H9 (cell line): ENCODE measurements around the gene ADRM1. TPM values are rescaled to one million over a fixed set of nuclear protein-coding genes. Genes with fewer than 3 reads are reported as not detected.

Source experiments
- DNase-seq: peaks from one replicate; pipeline ENCODE4 v3.0.0-alpha.2; 2017
- H2AFZ ChIP-seq: one replicate; pipeline ENCODE4 v1.6.1; 2013; ENCODE audit warnings: mild to moderate bottlenecking, low read length, control low read depth, moderate library complexity
- H2AK5ac ChIP-seq: 2 replicates; pipeline ENCODE4 v1.6.1; 2013; ENCODE audit warnings: low read length, control low read depth, mixed read lengths; ENCODE audit not compliant: insufficient read length
- H2BK120ac ChIP-seq: one replicate; pipeline ENCODE4 v1.6.1; 2013; ENCODE audit warnings: low read depth, mild to moderate bottlenecking, low read length, control low read depth, inconsistent platforms; ENCODE audit not compliant: poor library complexity, severe bottlenecking
- H2BK12ac ChIP-seq: 2 replicates; pipeline ENCODE4 v1.6.1; 2013; ENCODE audit warnings: low read length, control low read depth, mixed read lengths, low read depth; ENCODE audit not compliant: insufficient read length
- H2BK15ac ChIP-seq: 2 replicates; pipeline ENCODE4 v1.6.1; 2013; ENCODE audit warnings: low read depth, low read length, control low read depth
- H2BK20ac ChIP-seq: one replicate; pipeline ENCODE4 v1.6.1; 2013; ENCODE audit warnings: low read depth, mild to moderate bottlenecking, low read length, control low read depth, inconsistent platforms; ENCODE audit not compliant: poor library complexity, severe bottlenecking
- H2BK5ac ChIP-seq: 2 replicates; pipeline ENCODE4 v1.6.1; 2013; ENCODE audit warnings: low read length, control low read depth, mixed read lengths; ENCODE audit not compliant: insufficient read length
- H3K14ac ChIP-seq: 2 replicates; pipeline ENCODE4 v1.6.1; 2013; ENCODE audit warnings: low read length, control low read depth; ENCODE audit not compliant: insufficient read depth
- H3K18ac ChIP-seq: 2 replicates; pipeline ENCODE4 v1.6.1; 2013; ENCODE audit warnings: low read depth, mild to moderate bottlenecking, mixed read lengths, low read length, control low read depth; ENCODE audit not compliant: insufficient read length
- H3K23ac ChIP-seq: 2 replicates; pipeline ENCODE4 v1.6.1; 2013; ENCODE audit warnings: low read length, control low read depth, mixed read lengths, low read depth; ENCODE audit not compliant: insufficient read length
- H3K23me2 ChIP-seq: 2 replicates; pipeline ENCODE4 v1.6.1; 2013; ENCODE audit warnings: low read depth, mild to moderate bottlenecking, mixed read lengths, low read length, control low read depth; ENCODE audit not compliant: insufficient read length, poor library complexity, severe bottlenecking
- H3K27ac ChIP-seq: 2 replicates; pipeline ENCODE4 v1.5.1; 2013; ENCODE audit warnings: low read length, control low read depth, mixed read lengths, low read depth; ENCODE audit not compliant: insufficient read length
- H3K27me3 ChIP-seq: 2 replicates; pipeline ENCODE4 v1.6.1; 2013; ENCODE audit warnings: low read length, control low read depth, inconsistent platforms; ENCODE audit not compliant: insufficient read depth
- H3K4ac ChIP-seq: 2 replicates; pipeline ENCODE4 v1.6.1; 2013; ENCODE audit warnings: low read depth, mild to moderate bottlenecking, control low read depth, inconsistent platforms, low read length, moderate library complexity
- H3K4me1 ChIP-seq: 2 replicates; pipeline ENCODE4 v1.6.1; 2013; ENCODE audit warnings: low read length, control low read depth, inconsistent platforms; ENCODE audit not compliant: insufficient read depth
- H3K4me2 ChIP-seq: 2 replicates; pipeline ENCODE4 v1.6.1; 2013; ENCODE audit warnings: low read length, control low read depth, mixed read lengths; ENCODE audit not compliant: insufficient read length, insufficient read depth
- H3K56ac ChIP-seq: 2 replicates; pipeline ENCODE4 v1.6.1; 2013; ENCODE audit warnings: low read depth, mild to moderate bottlenecking, mixed read lengths, low read length, control low read depth; ENCODE audit not compliant: insufficient read length
- H3K79me1 ChIP-seq: 2 replicates; pipeline ENCODE4 v1.6.1; 2013; ENCODE audit warnings: low read depth, mild to moderate bottlenecking, moderate library complexity, low read length, control low read depth, inconsistent platforms; ENCODE audit not compliant: insufficient read depth, poor library complexity, severe bottlenecking
- H3K79me2 ChIP-seq: 2 replicates; pipeline ENCODE4 v1.6.1; 2013; ENCODE audit warnings: low read length, control low read depth, inconsistent platforms; ENCODE audit not compliant: insufficient read depth
- H3K9ac ChIP-seq: 2 replicates; pipeline ENCODE4 v1.6.1; 2013; ENCODE audit warnings: low read length, control low read depth, mixed read lengths; ENCODE audit not compliant: insufficient read length; ENCODE audit errors: extremely low read depth
- H3K9me3 ChIP-seq: one replicate; pipeline ENCODE4 v1.6.1; 2013; ENCODE audit warnings: low read depth, low read length, inconsistent platforms; ENCODE audit not compliant: control insufficient read depth
- H3T11ph ChIP-seq: one replicate; pipeline ENCODE4 v1.6.1; 2013; ENCODE audit warnings: mild to moderate bottlenecking, low read length, control low read depth, inconsistent platforms
- H4K20me1 ChIP-seq: one replicate; pipeline ENCODE4 v1.6.1; 2013; ENCODE audit not compliant: control insufficient read depth, insufficient read length, insufficient read depth
- H4K5ac ChIP-seq: 2 replicates; pipeline ENCODE4 v1.6.1; 2013; ENCODE audit warnings: low read depth, mild to moderate bottlenecking, mixed read lengths, low read length, control low read depth; ENCODE audit not compliant: insufficient read length
- H4K8ac ChIP-seq: replicated peaks from 2 replicates; pipeline ENCODE4 v1.6.1; 2013; ENCODE audit warnings: low read length, control low read depth, mixed read lengths, low read depth; ENCODE audit not compliant: insufficient read length
- H4K91ac ChIP-seq: 2 replicates; pipeline ENCODE4 v1.6.1; 2013; ENCODE audit warnings: low read depth, mild to moderate bottlenecking, moderate library complexity, mixed read lengths, low read length, control low read depth; ENCODE audit not compliant: insufficient read length
- H3K27ac Mint-ChIP-seq, 3 experiments: 2 replicates in 2 of 3; 3 replicates in 1 of 3; pipeline ENCODE4 v1.8.0; 2020 to 2021; ENCODE audit warnings: mixed read lengths in 3 of 3, mild to moderate bottlenecking in 1 of 3, moderate library complexity in 1 of 3
- H3K27me3 Mint-ChIP-seq: 2 replicates; pipeline ENCODE4 v1.8.0; 2021; ENCODE audit warnings: low read depth, mild to moderate bottlenecking, moderate library complexity, mixed read lengths
- H3K36me3 Mint-ChIP-seq, 3 experiments: 2 replicates in 2 of 3; 3 replicates in 1 of 3; pipeline ENCODE4 v1.8.0; 2020 to 2021; ENCODE audit warnings: low read depth in 3 of 3, mixed read lengths in 3 of 3; ENCODE audit not compliant: insufficient read depth in 1 of 3
- H3K4me1 Mint-ChIP-seq, 2 experiments: 2 replicates each; pipeline ENCODE4 v1.8.0; 2020; ENCODE audit warnings: mixed read lengths in 2 of 2
- H3K4me3 Mint-ChIP-seq, 2 experiments: 2 replicates in 1 of 2; 3 replicates in 1 of 2; pipeline ENCODE4 v1.8.0; 2020 to 2021; ENCODE audit warnings: mild to moderate bottlenecking in 2 of 2, mixed read lengths in 2 of 2, moderate library complexity in 1 of 2
- H3K9me3 Mint-ChIP-seq, 2 experiments: 2 replicates in 1 of 2; 3 replicates in 1 of 2; pipeline ENCODE4 v1.8.0; 2020; ENCODE audit warnings: mild to moderate bottlenecking in 2 of 2, mixed read lengths in 2 of 2, moderate library complexity in 1 of 2
- WGBS: extraction: QIAGEN DNeasy Blood & Tissue Kit; methylation state at CpG from one replicate; pipeline ENCODE4 v1.1.7; 2013; ENCODE audit warnings: missing lambda C conversion rate, low lambda C conversion rate, mixed read lengths; ENCODE audit not compliant: insufficient read length; ENCODE audit errors: extremely low coverage; 5-methylcytosine and 5-hydroxymethylcytosine counted together
- total RNA-seq: library from RNA; stranded (reverse); gene quantifications from 2 replicates; pipeline ENCODE4 v1.2.1, GENCODE V29; 2021
- TF ChIP-seq, protein P1 (sequence below): fragments of 200-600 bp; sonication (generic); conservative IDR thresholded peaks from 3 replicates; pipeline ENCODE4 v1.8.0; 2021; ENCODE audit warnings: antibody characterized with exemption, mild to moderate bottlenecking

The ADRM1 gene
- total RNA-seq, 1 experiment from 2014 or later = 153 TPM

GRCh38 chr20:62285151-62285550 is 17.6 kb upstream of the ADRM1 start:
- no peak overlapping the region for H2BK120ac ChIP-seq
- H3K27me3 Mint-ChIP-seq = no peaks in the 10 kb centered on the region
- H4K8ac ChIP-seq = no peak overlapping the region
- H3T11ph ChIP-seq = no peak overlapping the region
- H3K27me3 ChIP-seq = no peaks in the 10 kb centered on the region
- H2BK20ac ChIP-seq = no peak overlapping the region
- DNase-seq = no peak
- H3K36me3 Mint-ChIP-seq = peaks cover 11 to 55% (median 44%) of the 10 kb centered on the region in 3 experiments; a peak in 6 of 7 replicates
- H4K5ac ChIP-seq = no peak overlapping the region
- no peak overlapping the region for H3K4ac ChIP-seq
- TF ChIP-seq, protein P1, sequence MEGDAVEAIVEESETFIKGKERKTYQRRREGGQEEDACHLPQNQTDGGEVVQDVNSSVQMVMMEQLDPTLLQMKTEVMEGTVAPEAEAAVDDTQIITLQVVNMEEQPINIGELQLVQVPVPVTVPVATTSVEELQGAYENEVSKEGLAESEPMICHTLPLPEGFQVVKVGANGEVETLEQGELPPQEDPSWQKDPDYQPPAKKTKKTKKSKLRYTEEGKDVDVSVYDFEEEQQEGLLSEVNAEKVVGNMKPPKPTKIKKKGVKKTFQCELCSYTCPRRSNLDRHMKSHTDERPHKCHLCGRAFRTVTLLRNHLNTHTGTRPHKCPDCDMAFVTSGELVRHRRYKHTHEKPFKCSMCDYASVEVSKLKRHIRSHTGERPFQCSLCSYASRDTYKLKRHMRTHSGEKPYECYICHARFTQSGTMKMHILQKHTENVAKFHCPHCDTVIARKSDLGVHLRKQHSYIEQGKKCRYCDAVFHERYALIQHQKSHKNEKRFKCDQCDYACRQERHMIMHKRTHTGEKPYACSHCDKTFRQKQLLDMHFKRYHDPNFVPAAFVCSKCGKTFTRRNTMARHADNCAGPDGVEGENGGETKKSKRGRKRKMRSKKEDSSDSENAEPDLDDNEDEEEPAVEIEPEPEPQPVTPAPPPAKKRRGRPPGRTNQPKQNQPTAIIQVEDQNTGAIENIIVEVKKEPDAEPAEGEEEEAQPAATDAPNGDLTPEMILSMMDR = no peak
- H3K79me2 ChIP-seq = no peaks in the 10 kb centered on the region
- H3K4me2 ChIP-seq = no peak overlapping the region
- H4K91ac ChIP-seq = no peak overlapping the region
- no peaks in the 10 kb centered on the region for H4K20me1 ChIP-seq
- H2BK5ac ChIP-seq = no peak overlapping the region
- no CpG with 5 or more reads among the region's 6 CpGs for WGBS
- H2BK12ac ChIP-seq = no peak overlapping the region
- no peak overlapping the region for H3K4me3 Mint-ChIP-seq
- H3K23ac ChIP-seq = no peak overlapping the region
- H2AFZ ChIP-seq = no peak overlapping the region
- no peaks in the 10 kb centered on the region for H3K4me1 ChIP-seq
- H3K9ac ChIP-seq = no peak overlapping the region
- no peaks in the 10 kb centered on the region; a peak in 1 of 5 replicates for H3K9me3 Mint-ChIP-seq
- H3K27ac Mint-ChIP-seq = no peak overlapping the region
- no peak overlapping the region for H2BK15ac ChIP-seq
- H3K27ac ChIP-seq = no peak overlapping the region
- H3K9me3 ChIP-seq = no peaks in the 10 kb centered on the region
- no peak overlapping the region for H3K56ac ChIP-seq
- H3K18ac ChIP-seq = no peak overlapping the region
- H3K79me1 ChIP-seq = no peaks in the 10 kb centered on the region
- no peaks in the 10 kb centered on the region for H3K4me1 Mint-ChIP-seq
- no peak overlapping the region for H2AK5ac ChIP-seq
- no peak overlapping the region for H3K14ac ChIP-seq
- no peaks in the 10 kb centered on the region for H3K23me2 ChIP-seq
